ENCODE results near the gene THAP4.
A peak's percentile ranks its signal among the peaks of the same experiment; 100 is the strongest.

Gene THAP4

DNA sequence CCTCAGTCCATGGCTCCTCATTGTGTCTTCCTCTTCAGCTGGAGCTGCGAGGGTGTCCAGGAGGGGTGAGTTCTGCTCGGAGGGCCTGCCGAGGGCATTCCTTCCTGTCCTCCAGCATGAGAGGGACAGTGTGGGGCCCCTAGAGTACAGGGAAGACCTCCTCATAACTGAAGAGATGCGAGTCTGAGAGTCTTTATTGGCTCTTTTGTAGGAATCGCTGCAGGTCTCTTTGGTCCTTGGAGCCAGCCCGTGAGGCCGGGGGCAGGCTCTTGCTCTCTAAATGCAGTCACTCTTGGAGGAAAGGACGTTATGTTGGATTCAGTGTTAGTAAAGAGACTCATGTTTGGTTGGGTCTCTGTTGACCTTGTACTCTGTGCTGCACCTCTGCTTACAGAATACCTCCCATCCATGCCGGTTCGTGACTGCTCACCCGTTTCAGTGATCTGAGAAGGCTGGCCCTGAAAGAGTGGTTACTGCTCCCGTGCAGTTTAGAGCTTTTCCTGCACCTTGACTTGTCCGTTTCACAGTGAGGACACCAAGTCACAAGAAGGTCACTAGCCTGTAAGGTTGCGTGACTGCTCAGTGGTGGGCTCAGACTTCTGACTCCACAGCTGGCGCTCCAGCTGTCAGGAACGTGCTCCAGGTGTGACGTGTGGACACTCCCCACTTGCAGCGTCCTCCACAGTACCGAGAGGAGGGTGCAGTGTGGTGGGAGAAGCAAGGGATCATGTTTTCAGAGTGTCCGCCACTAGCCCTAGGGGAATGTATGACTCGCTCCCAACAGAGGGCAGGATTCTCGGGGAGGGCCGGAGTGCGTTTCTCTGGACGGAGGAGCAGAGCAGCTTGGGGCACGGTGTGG lies 8.3 kb upstream of the THAP4 start:
- no peak overlapping the region for H3K4me3 ChIP-seq
- no peak overlapping the region for H3K27ac ChIP-seq

DNA sequence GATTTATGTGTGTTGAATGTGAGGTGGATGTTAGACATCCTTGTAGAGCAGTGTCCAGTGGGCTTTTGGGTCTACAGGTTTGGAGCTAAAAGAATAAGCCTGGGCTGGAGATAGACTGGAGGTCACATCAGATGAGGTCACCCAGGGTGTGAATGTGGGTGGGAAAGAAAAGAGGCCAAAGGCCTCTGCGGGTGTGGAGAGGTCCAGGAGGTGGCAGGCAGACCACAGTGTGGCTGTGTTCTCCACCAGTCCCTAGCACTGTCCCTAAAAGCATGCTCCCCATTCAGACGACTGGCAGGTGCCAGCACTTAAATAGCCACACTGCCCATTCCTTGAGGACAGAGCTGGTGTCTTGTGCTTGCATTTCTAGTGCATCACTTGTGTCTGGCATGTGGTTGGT lies 4.7 kb upstream of the THAP4 start:
- Histone ChIP-seq H3K4me3 (no peak overlapping the region), H3K27ac (no peak overlapping the region)

- no peak overlapping the region for H3K4me3 ChIP-seq
- H3K27ac ChIP-seq = no peak overlapping the region
These were observed 3.3 kb upstream of the THAP4 start for GRCh38 chr2:241640165-241640795.

- Histone ChIP-seq H3K27ac (no peak overlapping the region), H3K4me3 (no peak overlapping the region)
These were observed 2.4 kb upstream of the THAP4 start for GRCh38 chr2:241639385-241639784.

DNA sequence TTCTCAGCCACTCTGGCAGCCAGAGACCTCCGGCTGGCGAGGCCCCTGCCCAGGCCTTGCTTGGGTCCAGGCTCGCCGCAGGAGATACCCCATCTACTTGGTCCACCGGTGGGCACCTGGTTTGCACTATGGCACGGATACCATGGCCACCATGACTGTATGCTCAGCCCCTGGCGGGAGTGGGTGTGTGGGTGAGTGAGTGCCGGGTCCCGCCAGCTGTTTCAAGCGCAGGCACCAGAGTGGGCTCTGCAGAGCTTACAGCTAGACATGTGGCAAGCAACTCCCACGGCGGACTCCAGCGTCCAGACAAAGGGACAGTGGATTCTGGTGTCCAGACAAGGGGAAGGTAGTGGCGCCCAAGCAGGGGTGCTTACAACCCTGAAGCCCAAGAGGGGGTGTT lies 2.0 kb upstream of the THAP4 start:
- peak overlapping the region in 1 of 7 experiments; percentile 100 for H3K4me3 ChIP-seq
- H3K27ac ChIP-seq = no peak overlapping the region

GRCh38 chr2:241637795-241638660 lies 1.1 kb upstream of the THAP4 start:
- H3K4me3 ChIP-seq = peak overlapping the region; percentile 77 to 100 (median 87)
- H3K27ac ChIP-seq = peak overlapping the region; percentile 96 to 100 (median 100)

DNA sequence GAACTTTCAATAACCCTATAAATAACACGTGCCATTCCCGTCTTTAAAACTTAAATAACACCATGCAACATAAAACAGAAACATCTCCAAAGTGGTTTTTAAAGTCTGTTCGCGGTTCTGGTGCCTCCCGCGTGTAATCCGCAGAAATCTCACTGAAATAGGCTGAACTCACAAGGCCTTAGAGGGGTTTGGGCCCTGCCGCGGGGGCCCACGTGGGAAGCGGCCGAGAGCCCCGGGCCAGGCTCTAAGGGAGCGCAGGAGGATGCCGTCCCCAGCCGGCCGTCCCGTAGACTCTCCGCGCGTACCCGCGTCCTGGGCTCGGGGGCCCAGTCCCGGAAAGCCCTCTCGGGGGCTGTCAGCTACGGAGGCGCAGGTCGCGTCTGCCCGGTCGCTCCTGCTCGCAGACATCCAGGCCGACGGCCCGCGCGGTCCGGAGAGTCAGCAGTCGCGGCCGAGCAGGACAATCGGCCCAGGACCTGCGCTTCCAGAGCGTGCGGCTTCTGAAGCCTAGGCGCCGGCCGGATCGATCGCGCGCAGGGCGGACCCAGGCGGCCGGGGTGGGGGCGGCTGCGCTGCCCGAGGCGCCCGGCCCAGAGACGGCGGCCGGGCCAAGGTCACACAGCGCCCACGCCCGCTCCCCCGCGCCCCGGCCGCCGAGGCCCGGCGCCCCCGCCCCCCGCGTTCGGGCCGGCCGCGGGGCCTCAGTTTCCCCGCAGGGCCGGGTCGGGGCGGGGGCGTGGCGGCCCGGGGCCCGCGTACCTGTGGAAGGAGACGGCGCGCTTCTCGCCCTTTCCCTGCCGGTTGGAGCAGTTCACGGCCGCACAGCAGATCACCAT lies 558 bp downstream of the THAP4 start:
- H3K4me3 ChIP-seq = peak overlapping the region; percentile 77 to 100 (median 87)

DNA sequence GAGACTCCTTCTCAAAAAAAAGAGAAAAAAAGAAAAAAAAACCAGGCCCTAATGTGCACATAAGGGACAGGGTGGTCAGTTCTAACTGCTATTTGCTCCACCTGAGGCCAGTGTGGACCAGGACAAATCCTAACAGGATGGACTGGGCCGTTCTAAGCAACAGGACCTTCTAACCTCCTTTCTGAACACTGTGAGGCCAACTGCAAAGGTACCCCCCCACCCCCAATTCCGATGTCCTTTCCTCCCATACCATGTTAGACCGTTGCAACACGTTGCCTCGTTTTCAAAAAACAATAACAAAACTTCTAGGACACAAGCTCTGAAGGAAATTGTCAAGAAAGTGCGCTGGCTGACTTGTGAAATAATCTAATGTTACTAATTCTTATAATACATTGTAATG lies 1.2 kb downstream of the THAP4 start:
- Histone ChIP-seq H3K27ac (peak overlapping the region in 14 of 21 experiments; percentile 23 to 100 (median 100)), H3K4me3 (peak overlapping the region; percentile 77 to 100 (median 87))

More for the DNA sequence above, 558 bp downstream of the THAP4 start:
- H3K27ac ChIP-seq = peak overlapping the region; percentile 78 to 100 (median 100)

- Histone ChIP-seq H3K27ac (no peak overlapping the region), H3K4me3 (no peak overlapping the region)
These were observed 3.4 kb downstream of the THAP4 start for GRCh38 chr2:241633561-241633960.

GRCh38 chr2:241632478-241633325 lies 4.3 kb downstream of the THAP4 start:
- Histone ChIP-seq H3K27ac (no peak overlapping the region), H3K4me3 (no peak overlapping the region)

DNA sequence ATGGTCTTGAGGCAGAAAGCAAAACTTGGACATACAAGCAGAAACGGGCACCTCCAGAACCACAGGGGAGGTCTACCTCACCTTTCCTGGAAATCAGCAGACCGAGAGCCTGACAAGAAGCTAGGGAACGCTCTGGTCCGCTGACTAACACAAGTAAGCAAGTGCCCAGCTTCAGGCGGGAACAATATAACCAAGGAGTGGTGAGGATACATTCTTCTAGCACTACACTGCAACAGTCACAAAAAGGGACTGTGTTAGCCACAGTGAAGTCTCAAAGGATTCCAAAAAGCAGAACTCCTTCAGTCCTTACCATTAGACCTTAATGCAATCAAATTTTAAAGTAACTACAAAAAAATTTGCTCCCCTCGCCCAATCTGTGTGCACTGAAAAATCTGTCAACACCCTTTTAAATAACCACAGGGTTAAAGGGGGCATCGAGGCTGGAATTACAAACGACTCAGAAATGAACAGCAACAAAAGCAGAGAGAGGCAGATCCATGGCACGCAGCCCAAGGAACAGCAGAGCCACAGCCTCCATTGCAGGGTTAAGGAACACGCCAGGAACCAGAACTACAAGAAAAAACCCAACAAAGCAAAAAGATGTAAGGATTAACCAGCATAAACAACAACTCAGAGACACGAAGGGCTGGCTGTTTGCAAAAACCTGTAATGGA lies 7.1 kb downstream of the THAP4 start:
- no peak overlapping the region for H3K4me3 ChIP-seq
- H3K27ac ChIP-seq = no peak overlapping the region

DNA sequence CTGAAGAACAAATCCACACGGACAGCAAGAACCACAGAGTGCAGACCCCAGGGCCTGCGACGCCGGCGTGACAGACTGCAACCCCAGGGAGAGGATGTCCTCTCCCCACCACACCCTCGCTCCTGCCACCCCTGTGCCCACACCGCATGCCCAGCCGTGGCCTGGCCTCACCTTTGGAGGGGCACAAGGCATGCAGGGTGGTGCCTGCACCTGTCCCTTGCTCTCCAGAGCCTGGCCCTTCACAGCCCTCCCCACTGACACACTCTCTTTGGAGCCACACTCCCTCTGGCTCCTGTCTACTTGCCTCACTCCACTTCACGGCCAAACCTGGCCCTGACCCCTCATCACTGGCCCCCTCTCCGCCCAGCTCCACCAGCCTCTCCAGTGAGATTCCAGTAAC lies 9.3 kb downstream of the THAP4 start:
- Histone ChIP-seq H3K27ac (no peak overlapping the region), H3K4me3 (no peak overlapping the region)

- H3K4me3 ChIP-seq = no peak overlapping the region
- no peak overlapping the region for H3K27ac ChIP-seq
These were observed 16.6 kb downstream of the THAP4 start for GRCh38 chr2:241620419-241620769.

GRCh38 chr2:241619597-241620418 lies 17.1 kb downstream of the THAP4 start:
- Histone ChIP-seq H3K4me3 (no peak overlapping the region), H3K27ac (no peak overlapping the region)

DNA sequence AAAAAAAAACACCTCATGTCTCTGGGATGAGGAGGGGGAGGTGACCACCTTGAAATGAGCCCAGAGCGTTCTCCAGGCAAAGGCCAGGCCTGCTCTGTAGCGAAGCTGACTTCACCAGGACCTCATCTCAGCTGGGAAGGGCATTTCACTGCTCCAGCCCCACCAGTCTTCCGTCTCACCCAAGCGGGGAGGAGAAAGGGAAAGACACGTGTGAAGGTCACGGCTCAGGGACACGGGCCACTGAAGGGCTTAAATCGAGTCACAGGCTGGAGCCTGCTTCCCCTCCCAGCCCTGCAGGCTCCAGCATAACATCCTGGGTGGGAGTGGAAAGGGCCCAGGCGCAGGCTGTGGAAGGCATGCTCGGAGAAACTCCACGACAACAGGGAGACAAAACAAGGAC lies 18.1 kb downstream of the THAP4 start:
- no peak overlapping the region for H3K27ac ChIP-seq
- no peak overlapping the region for H3K4me3 ChIP-seq

- Histone ChIP-seq H3K4me3 (no peak overlapping the region), H3K27ac (peak overlapping the region in 8 of 21 experiments; percentile 48 to 86 (median 68))
These were observed 18.6 kb downstream of the THAP4 start for GRCh38 chr2:241618296-241618805.
